ENCODE measurements around the gene PIH1D2. TPM values are rescaled to one million over a fixed set of nuclear protein-coding genes. Genes with fewer than 3 reads are reported as not detected.
"Not testable (repeated sequence)": the region's sequence is repeated elsewhere in the genome, so short reads cannot be mapped to it uniquely, and the experiment has no call there.

PIH1D2 gene
- total RNA-seq, 3 donors from 2014 or later: 0.65 to 2.4 (median 1.5) TPM

- DNase-seq (no peak), ATAC-seq (no peak)
- Histone ChIP-seq H3K9me3 (no peaks in the 10 kb centered on the region), H3K4me3 (no peak overlapping the region), H3K36me3 (ENCODE audit: low read depth) (no peaks in the 10 kb centered on the region), H3K4me1 (ENCODE audit: low read depth) (no peaks in the 10 kb centered on the region)
- TF ChIP-seq CTCF (IDR thresholded peaks at IDR 0.05): no peak
- intact Hi-C loops (cut with DNase I, micrococcal nuclease): no loop called here
Measured at GRCh38 chr11:112037527-112037926, 36.3 kb downstream of the PIH1D2 start.

DNA sequence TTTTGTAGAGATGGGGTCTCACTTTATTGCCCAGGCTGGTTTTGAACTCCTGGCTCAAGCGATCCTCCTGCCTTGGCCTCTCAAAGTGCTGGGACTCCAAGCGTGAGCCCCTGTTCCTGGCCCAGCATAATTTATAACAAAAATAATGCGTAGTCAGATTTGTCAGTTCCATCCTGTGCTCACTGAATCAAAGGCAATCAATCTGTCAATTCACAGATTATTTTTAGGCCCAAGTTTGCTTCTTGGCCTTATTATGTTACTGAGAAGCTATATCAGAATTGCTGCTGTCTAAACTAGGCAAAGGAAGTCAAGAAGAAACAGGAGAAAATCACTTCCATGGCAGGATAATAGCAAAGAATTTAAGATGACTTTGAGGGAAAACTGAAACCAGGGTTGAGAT, 39.9 kb downstream of the PIH1D2 start:
- Histone ChIP-seq H3K9me3 (no peaks in the 10 kb centered on the region), H3K4me3 (no peak overlapping the region), H3K4me1 (ENCODE audit: low read depth) (no peaks in the 10 kb centered on the region), H3K36me3 (ENCODE audit: low read depth) (no peaks in the 10 kb centered on the region)
- ATAC-seq (no peak), DNase-seq (no peak)
- no peak for TF ChIP-seq CTCF (IDR thresholded peaks at IDR 0.05)
- intact Hi-C loops (cut with DNase I, micrococcal nuclease): no loop called here

GRCh38 chr11:112029460-112029859, 44.4 kb downstream of the PIH1D2 start:
- peaks cover 2% of the 10 kb centered on the region for H3K4me1 ChIP-seq (ENCODE audit: low read depth)
- no peak for DNase-seq
- ATAC-seq: no peak
- intact Hi-C loops (cut with DNase I, micrococcal nuclease): no loop called here
- H3K36me3 ChIP-seq (ENCODE audit: low read depth): no peaks in the 10 kb centered on the region
- no peak for TF ChIP-seq CTCF (IDR thresholded peaks at IDR 0.05)
- H3K4me3 ChIP-seq: no peak overlapping the region
- H3K9me3 ChIP-seq: no peaks in the 10 kb centered on the region

GRCh38 chr11:112026784-112027410, 46.9 kb downstream of the PIH1D2 start:
- intact Hi-C loops (cut with DNase I, micrococcal nuclease); DNase-seq: not testable (repeated sequence)

GRCh38 chr11:112025707-112026106, 48.1 kb downstream of the PIH1D2 start:
- no peak for TF ChIP-seq CTCF (IDR thresholded peaks at IDR 0.05)
- DNase-seq (no peak), ATAC-seq (peak; percentile 27)
- intact Hi-C loops (cut with DNase I, micrococcal nuclease): no loop called here
- no peaks in the 10 kb centered on the region for H3K36me3 ChIP-seq (ENCODE audit: low read depth)
- H3K4me1 ChIP-seq (ENCODE audit: low read depth): peaks cover 2% of the 10 kb centered on the region
- peak overlapping the region; percentile 82 for H3K4me3 ChIP-seq
- H3K9me3 ChIP-seq: no peaks in the 10 kb centered on the region

More at GRCh38 chr11:112026784-112027410, 46.9 kb downstream of the PIH1D2 start:
- not testable (repeated sequence) for H3K9me3 ChIP-seq; ATAC-seq; H3K4me3 ChIP-seq; H3K36me3 ChIP-seq (ENCODE audit: low read depth); H3K4me1 ChIP-seq (ENCODE audit: low read depth)

GRCh38 chr11:112024773-112025678, 48.8 kb downstream of the PIH1D2 start, which contains the start of gene DLAT:
Gene DLAT (plus strand): TSS chr11:112025408. CDS start chr11:112025473, 65 bp downstream.
- Histone ChIP-seq H3K9me3 (no peaks in the 10 kb centered on the region), H3K36me3 (ENCODE audit: low read depth) (no peaks in the 10 kb centered on the region), H3K4me1 (ENCODE audit: low read depth) (peaks cover 2% of the 10 kb centered on the region), H3K4me3 (peak within 1 kb of the TSS; percentile 82)
- intact Hi-C loops (cut with DNase I, micrococcal nuclease): no loop called here
- TF ChIP-seq CTCF (IDR thresholded peaks at IDR 0.05): no peak
- peak; percentile 94 to 95 (median 94) for DNase-seq
- ATAC-seq: peak; percentile 94

All from mucosa of descending colon (tissue), 3 donors.